Measurements from ENCODE around the gene PAPPA2. TPM values are rescaled to one million over a fixed set of nuclear protein-coding genes. Genes with fewer than 3 reads are reported as not detected.

The PAPPA2 gene
- total RNA-seq, 1 experiment from 2014 or later, result 0.81 TPM

DNA sequence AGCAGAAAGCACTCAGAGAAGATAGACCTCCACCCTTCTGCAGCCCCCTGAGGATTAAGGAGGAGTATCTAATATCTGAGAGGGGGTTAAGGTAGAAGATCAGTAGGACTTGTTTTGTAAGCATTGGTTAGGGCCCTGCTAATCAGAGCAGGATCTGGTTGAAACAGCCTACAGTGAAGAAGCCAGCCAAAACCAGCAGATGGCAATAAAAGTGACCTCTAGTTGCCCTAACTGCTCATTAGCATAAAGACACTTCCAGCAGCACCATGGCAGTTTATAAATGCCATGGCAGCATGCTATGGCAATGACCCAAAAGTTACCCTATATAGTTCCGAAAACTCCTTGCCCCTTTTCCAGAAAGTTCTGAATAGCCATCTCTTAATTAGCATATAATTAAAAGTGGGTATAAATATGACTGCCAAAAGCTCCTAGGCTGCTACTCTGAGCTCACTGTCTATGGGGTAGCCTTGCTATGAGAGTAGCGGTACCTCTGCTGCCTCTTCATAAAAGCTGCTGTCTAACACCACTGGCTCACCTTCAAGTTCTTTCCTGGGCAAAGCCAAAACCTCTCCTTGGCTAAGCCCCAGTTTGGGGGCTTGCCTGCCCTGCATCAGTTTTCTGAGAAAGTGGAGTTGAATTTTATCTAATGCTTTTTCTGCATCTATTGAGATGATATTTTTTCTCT lies 254.2 kb downstream of the PAPPA2 start:
- no peak overlapping the region for H4K91ac ChIP-seq (ENCODE audit: insufficient read length, low read depth, low read length)
- H3K79me2 ChIP-seq (ENCODE audit: insufficient read depth, low read length), result no peaks in the 10 kb centered on the region
- no peak overlapping the region for H3K4ac ChIP-seq (ENCODE audit: low read depth, low read length)
- H3K27ac ChIP-seq (ENCODE audit: insufficient read length, low read depth, low read length), result no peak overlapping the region
- no peak overlapping the region for H3K14ac ChIP-seq (ENCODE audit: insufficient read depth, low read length)
- H3K23me2 ChIP-seq (ENCODE audit: insufficient read length, low read depth, low read length, poor library complexity, severe bottlenecking), result no peaks in the 10 kb centered on the region
- no peaks in the 10 kb centered on the region for H3K9me3 ChIP-seq (ENCODE audit: control insufficient read depth, low read depth, low read length)
- H2BK15ac ChIP-seq (ENCODE audit: low read depth, low read length), result no peak overlapping the region
- no peak overlapping the region for H3K56ac ChIP-seq (ENCODE audit: insufficient read length, low read depth, low read length)
- no peak overlapping the region for H2BK12ac ChIP-seq (ENCODE audit: insufficient read length, low read depth, low read length)
- no peak overlapping the region for H2BK5ac ChIP-seq (ENCODE audit: insufficient read length, low read length)
- no peak overlapping the region for H3K23ac ChIP-seq (ENCODE audit: insufficient read length, low read depth, low read length)
- no peak overlapping the region for H3K4me2 ChIP-seq (ENCODE audit: insufficient read depth, insufficient read length, low read length)
- H3K18ac ChIP-seq (ENCODE audit: insufficient read length, low read depth, low read length), result no peak overlapping the region
- no peak overlapping the region for H2AFZ ChIP-seq (ENCODE audit: low read length)
- H2BK120ac ChIP-seq (ENCODE audit: low read depth, low read length, poor library complexity, severe bottlenecking), result no peak overlapping the region
- H2AK5ac ChIP-seq (ENCODE audit: insufficient read length, low read length), result no peak overlapping the region
- no peak overlapping the region for H2BK20ac ChIP-seq (ENCODE audit: low read depth, low read length, poor library complexity, severe bottlenecking)
- H3K27me3 ChIP-seq (ENCODE audit: insufficient read depth, low read length), result no peaks in the 10 kb centered on the region
- TF ChIP-seq, protein P1, sequence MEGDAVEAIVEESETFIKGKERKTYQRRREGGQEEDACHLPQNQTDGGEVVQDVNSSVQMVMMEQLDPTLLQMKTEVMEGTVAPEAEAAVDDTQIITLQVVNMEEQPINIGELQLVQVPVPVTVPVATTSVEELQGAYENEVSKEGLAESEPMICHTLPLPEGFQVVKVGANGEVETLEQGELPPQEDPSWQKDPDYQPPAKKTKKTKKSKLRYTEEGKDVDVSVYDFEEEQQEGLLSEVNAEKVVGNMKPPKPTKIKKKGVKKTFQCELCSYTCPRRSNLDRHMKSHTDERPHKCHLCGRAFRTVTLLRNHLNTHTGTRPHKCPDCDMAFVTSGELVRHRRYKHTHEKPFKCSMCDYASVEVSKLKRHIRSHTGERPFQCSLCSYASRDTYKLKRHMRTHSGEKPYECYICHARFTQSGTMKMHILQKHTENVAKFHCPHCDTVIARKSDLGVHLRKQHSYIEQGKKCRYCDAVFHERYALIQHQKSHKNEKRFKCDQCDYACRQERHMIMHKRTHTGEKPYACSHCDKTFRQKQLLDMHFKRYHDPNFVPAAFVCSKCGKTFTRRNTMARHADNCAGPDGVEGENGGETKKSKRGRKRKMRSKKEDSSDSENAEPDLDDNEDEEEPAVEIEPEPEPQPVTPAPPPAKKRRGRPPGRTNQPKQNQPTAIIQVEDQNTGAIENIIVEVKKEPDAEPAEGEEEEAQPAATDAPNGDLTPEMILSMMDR (conservative IDR thresholded peaks at IDR 0.05), result no peak
- no peaks in the 10 kb centered on the region for H3K79me1 ChIP-seq (ENCODE audit: insufficient read depth, low read depth, low read length, poor library complexity, severe bottlenecking)
- DNase-seq, result no peak
- H3K9ac ChIP-seq (ENCODE audit: extremely low read depth, insufficient read length, low read length), result no peak overlapping the region
- H4K5ac ChIP-seq (ENCODE audit: insufficient read length, low read depth, low read length), result no peak overlapping the region
- H4K8ac ChIP-seq (replicated peaks; ENCODE audit: insufficient read length, low read depth, low read length), result no peak overlapping the region
- H4K20me1 ChIP-seq (ENCODE audit: control insufficient read depth, insufficient read depth, insufficient read length), result no peaks in the 10 kb centered on the region
- Mint-ChIP-seq H3K4me3 (no peak overlapping the region), H3K9me3 (no peaks in the 10 kb centered on the region), H3K36me3 (ENCODE audit: insufficient read depth in 1 of 3, low read depth in 3 of 3) (no peaks in the 10 kb centered on the region; a peak in 1 of 7 replicates), H3K4me1 (peaks cover 2 to 3% of the 10 kb centered on the region in 2 experiments), H3K27me3 (ENCODE audit: low read depth) (no peaks in the 10 kb centered on the region), H3K27ac (no peak overlapping the region)
- no peak overlapping the region for H3T11ph ChIP-seq (ENCODE audit: low read length)
- H3K4me1 ChIP-seq (ENCODE audit: insufficient read depth, low read length), result no peaks in the 10 kb centered on the region
- WGBS (ENCODE audit: extremely low coverage, insufficient read length, low lambda C conversion rate), result no CpG with 5 or more reads among the region's 2 CpGs
